Measurements from ENCODE around the gene DPP10.

The DPP10 gene

GRCh38 chr2:114789989-114790388 lies 347.5 kb downstream of the DPP10 start:
- DNase-seq (ENCODE audit: low read depth in 1 of 2, low spot score in 1 of 2), result no peak

GRCh38 chr2:114797540-114797939 lies 355.1 kb downstream of the DPP10 start:
- no peak for DNase-seq (ENCODE audit: low read depth in 1 of 2, low spot score in 1 of 2)

GRCh38 chr2:114797942-114798341 lies 355.5 kb downstream of the DPP10 start:
- no peak for DNase-seq (ENCODE audit: low read depth in 1 of 2, low spot score in 1 of 2)

GRCh38 chr2:114800371-114800770 lies 357.9 kb downstream of the DPP10 start:
- no peak for DNase-seq (ENCODE audit: low read depth in 1 of 2, low spot score in 1 of 2)

GRCh38 chr2:114805195-114805594 lies 362.8 kb downstream of the DPP10 start:
- no peak for DNase-seq (ENCODE audit: low read depth in 1 of 2, low spot score in 1 of 2)

- DNase-seq (ENCODE audit: low read depth in 1 of 2, low spot score in 1 of 2), result no peak
These were observed 367.7 kb downstream of the DPP10 start for GRCh38 chr2:114810092-114810491.

GRCh38 chr2:114812261-114812660 lies 369.8 kb downstream of the DPP10 start:
- no peak for DNase-seq (ENCODE audit: low read depth in 1 of 2, low spot score in 1 of 2)

- no peak for DNase-seq (ENCODE audit: low read depth in 1 of 2, low spot score in 1 of 2)
These were observed 371.9 kb downstream of the DPP10 start for GRCh38 chr2:114814355-114814754.

- DNase-seq (ENCODE audit: low read depth in 1 of 2, low spot score in 1 of 2), result no peak
These were observed 378.6 kb downstream of the DPP10 start for GRCh38 chr2:114821055-114821454.

- no peak for DNase-seq (ENCODE audit: low read depth in 1 of 2, low spot score in 1 of 2)
These were observed 401.5 kb downstream of the DPP10 start for GRCh38 chr2:114843963-114844362.

- no peak for DNase-seq (ENCODE audit: low read depth in 1 of 2, low spot score in 1 of 2)
These were observed 414.8 kb downstream of the DPP10 start for GRCh38 chr2:114857196-114857595.

- DNase-seq (ENCODE audit: low read depth in 1 of 2, low spot score in 1 of 2), result no peak
These were observed 417.5 kb downstream of the DPP10 start for GRCh38 chr2:114859726-114860510.

GRCh38 chr2:114862243-114862642 lies 419.8 kb downstream of the DPP10 start:
- no peak for DNase-seq (ENCODE audit: low read depth in 1 of 2, low spot score in 1 of 2)

GRCh38 chr2:114864901-114865300 lies 422.5 kb downstream of the DPP10 start:
- DNase-seq (ENCODE audit: low read depth in 1 of 2, low spot score in 1 of 2), result no peak

- DNase-seq (ENCODE audit: low read depth in 1 of 2, low spot score in 1 of 2), result no peak
These were observed 437.6 kb downstream of the DPP10 start for GRCh38 chr2:114880046-114880445.

- no peak for DNase-seq (ENCODE audit: low read depth in 1 of 2, low spot score in 1 of 2)
These were observed 477.5 kb downstream of the DPP10 start for GRCh38 chr2:114919985-114920384.

GRCh38 chr2:114922076-114922475 lies 479.6 kb downstream of the DPP10 start:
- DNase-seq (ENCODE audit: low read depth in 1 of 2, low spot score in 1 of 2), result no peak

- no peak for DNase-seq (ENCODE audit: low read depth in 1 of 2, low spot score in 1 of 2)
These were observed 483.1 kb downstream of the DPP10 start for GRCh38 chr2:114925296-114926255.

GRCh38 chr2:114926303-114926702 lies 483.9 kb downstream of the DPP10 start:
- no peak for DNase-seq (ENCODE audit: low read depth in 1 of 2, low spot score in 1 of 2)

- no peak for DNase-seq (ENCODE audit: low read depth in 1 of 2, low spot score in 1 of 2)
These were observed 486.8 kb downstream of the DPP10 start for GRCh38 chr2:114929225-114929624.

- no peak for DNase-seq (ENCODE audit: low read depth in 1 of 2, low spot score in 1 of 2)
These were observed 491.3 kb downstream of the DPP10 start for GRCh38 chr2:114933671-114934241.

- no peak for DNase-seq (ENCODE audit: low read depth in 1 of 2, low spot score in 1 of 2)
These were observed 492.6 kb downstream of the DPP10 start for GRCh38 chr2:114935031-114935430.

Measured in activated T-helper 1 cell treated with anti-CD3 and anti-CD28 coated beads, Interleukin-2, amount 50 U/mL, for 16 hours (primary cell).